Measurements from ENCODE around the gene SATL1.

DNA sequence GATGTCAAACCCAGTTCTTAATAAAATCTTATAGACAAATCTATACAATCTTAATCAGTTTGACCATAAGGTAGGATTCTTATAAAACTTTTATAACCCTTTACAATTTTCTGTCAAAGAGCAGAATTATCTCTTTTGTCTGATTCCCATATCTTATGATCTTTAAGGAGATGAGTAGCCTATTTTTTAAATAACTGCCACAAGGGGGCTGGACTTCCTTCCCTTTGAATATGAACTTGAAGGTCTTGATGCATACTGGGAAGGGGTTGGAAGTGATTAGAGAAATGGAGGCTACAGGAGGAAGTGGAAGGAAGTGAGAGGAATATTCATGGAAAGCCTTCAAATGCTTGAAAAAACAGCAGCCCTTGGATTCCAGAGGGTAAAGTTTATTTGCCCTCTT is 128.8 kb downstream of the SATL1 start:
- TF ChIP-seq, protein P1, sequence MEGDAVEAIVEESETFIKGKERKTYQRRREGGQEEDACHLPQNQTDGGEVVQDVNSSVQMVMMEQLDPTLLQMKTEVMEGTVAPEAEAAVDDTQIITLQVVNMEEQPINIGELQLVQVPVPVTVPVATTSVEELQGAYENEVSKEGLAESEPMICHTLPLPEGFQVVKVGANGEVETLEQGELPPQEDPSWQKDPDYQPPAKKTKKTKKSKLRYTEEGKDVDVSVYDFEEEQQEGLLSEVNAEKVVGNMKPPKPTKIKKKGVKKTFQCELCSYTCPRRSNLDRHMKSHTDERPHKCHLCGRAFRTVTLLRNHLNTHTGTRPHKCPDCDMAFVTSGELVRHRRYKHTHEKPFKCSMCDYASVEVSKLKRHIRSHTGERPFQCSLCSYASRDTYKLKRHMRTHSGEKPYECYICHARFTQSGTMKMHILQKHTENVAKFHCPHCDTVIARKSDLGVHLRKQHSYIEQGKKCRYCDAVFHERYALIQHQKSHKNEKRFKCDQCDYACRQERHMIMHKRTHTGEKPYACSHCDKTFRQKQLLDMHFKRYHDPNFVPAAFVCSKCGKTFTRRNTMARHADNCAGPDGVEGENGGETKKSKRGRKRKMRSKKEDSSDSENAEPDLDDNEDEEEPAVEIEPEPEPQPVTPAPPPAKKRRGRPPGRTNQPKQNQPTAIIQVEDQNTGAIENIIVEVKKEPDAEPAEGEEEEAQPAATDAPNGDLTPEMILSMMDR (IDR thresholded peaks at IDR 0.05) = no peak
- no peak for TF ChIP-seq POLR2A (IDR thresholded peaks at IDR 0.05)

Data from gastroesophageal sphincter (tissue), 3 donors.